ENCODE results near the gene PRICKLE4. TPM values are rescaled to one million over a fixed set of nuclear protein-coding genes. Genes with fewer than 3 reads are reported as not detected.

PRICKLE4 gene
- total and polyA plus RNA-seq, 2 donors (not counting 1 experiment from before 2014, with no cell fraction given): 0.60 TPM; not detected in 1

- Histone ChIP-seq H3K4me3 (ENCODE audit: control extremely low read depth in 1 of 5, extremely low read depth in 1 of 5, insufficient read depth in 1 of 5, low read depth in 2 of 5, low read length in 4 of 5) (no peak overlapping the region), H3K4me2 (replicated peaks; ENCODE audit: low read depth, low read length, poor library complexity, severe bottlenecking) (peak overlapping the region; percentile 90), H3K27ac (ENCODE audit: low read length in 2 of 2) (no peak overlapping the region), H4K20me1 (ENCODE audit: control insufficient read depth, insufficient read depth, low read length, poor library complexity, severe bottlenecking) (no peaks in the 10 kb centered on the region), H3K27me3 (replicated peaks in 1 of 4; ENCODE audit: control extremely low read depth in 1 of 4, control insufficient read depth in 3 of 4, insufficient read depth in 4 of 4, low read length in 3 of 4) (no peaks in the 10 kb centered on the region), H3K9ac (ENCODE audit: low read length) (peak overlapping the region; percentile 46), H3K36me3 (replicated peaks in 1 of 2; ENCODE audit: control extremely low read depth in 1 of 2, control insufficient read depth in 1 of 2, extremely low read depth in 1 of 2, insufficient read depth in 2 of 2, low read length in 1 of 2) (peaks cover 2 to 28% of the 10 kb centered on the region in 2 experiments), H3K79me2 (ENCODE audit: control insufficient read depth, insufficient read depth, low read length) (peaks cover 8% of the 10 kb centered on the region), H2AFZ (ENCODE audit: insufficient read depth, low read depth, low read length, poor library complexity, severe bottlenecking) (peak overlapping the region; percentile 52), H3K4me1 (ENCODE audit: control insufficient read depth in 2 of 2, insufficient read depth in 2 of 2, low read length in 2 of 2) (peaks cover 13 to 18% of the 10 kb centered on the region in 2 donors), H3K9me3 (ENCODE audit: control extremely low read depth in 1 of 3, control insufficient read depth in 2 of 3, insufficient read depth in 1 of 3, low read length in 2 of 3) (no peaks in the 10 kb centered on the region)
- H3K4me3 Mint-ChIP-seq: peak overlapping the region; percentile 90
- DNase-seq: no peak
- ChIA-PET CTCF (interaction anchor here (0.6 to 3.4 kb wide), 4 partner anchors 8 to 412 kb away, joined by 3 to 20 read pairs (median 6); partner anchors contain the start of gene TOMM6), POLR2A (no interaction called here)
- H3K9me3 Mint-ChIP-seq (ENCODE audit: insufficient read depth): no peaks in the 10 kb centered on the region
- no peak for TF ChIP-seq CTCF (IDR thresholded peaks at IDR 0.05)
- no peak for TF ChIP-seq EZH2 (IDR thresholded peaks at IDR 0.05; ENCODE audit: borderline replicate concordance, insufficient read depth, low read depth, low read length, poor library complexity, severe bottlenecking)
- no CpG with 5 or more reads among the region's 6 CpGs for WGBS (ENCODE audit: insufficient coverage)
- no peak for ATAC-seq (ENCODE audit: low read depth)
- intact Hi-C loops (cut with micrococcal nuclease): loop anchor here (1.0 kb wide), 1 partner anchor 8 kb away; the partner anchor contains the start of gene TOMM6
- H3K4me1 Mint-ChIP-seq: peaks cover 19% of the 10 kb centered on the region
- no peaks in the 10 kb centered on the region for H3K27me3 Mint-ChIP-seq
- H3K27ac Mint-ChIP-seq: no peak overlapping the region
Measured at GRCh38 chr6:41778895-41779294, 1.7 kb upstream of the PRICKLE4 start.

- Histone ChIP-seq H3K27ac (ENCODE audit: low read length in 2 of 2) (no peak overlapping the region), H3K4me1 (ENCODE audit: control insufficient read depth in 2 of 2, insufficient read depth in 2 of 2, low read length in 2 of 2) (peaks cover 14 to 21% of the 10 kb centered on the region in 2 donors), H2AFZ (ENCODE audit: insufficient read depth, low read depth, low read length, poor library complexity, severe bottlenecking) (peak overlapping the region; percentile 52), H4K20me1 (ENCODE audit: control insufficient read depth, insufficient read depth, low read length, poor library complexity, severe bottlenecking) (no peaks in the 10 kb centered on the region), H3K4me2 (replicated peaks; ENCODE audit: low read depth, low read length, poor library complexity, severe bottlenecking) (peak overlapping the region; percentile 90), H3K4me3 (ENCODE audit: control extremely low read depth in 1 of 5, extremely low read depth in 1 of 5, insufficient read depth in 1 of 5, low read depth in 2 of 5, low read length in 4 of 5) (peak overlapping the region; percentile 34 to 67 (median 49)), H3K27me3 (replicated peaks in 1 of 4; ENCODE audit: control extremely low read depth in 1 of 4, control insufficient read depth in 3 of 4, insufficient read depth in 4 of 4, low read length in 3 of 4) (no peaks in the 10 kb centered on the region), H3K9ac (ENCODE audit: low read length) (peak overlapping the region; percentile 46), H3K9me3 (ENCODE audit: control extremely low read depth in 1 of 3, control insufficient read depth in 2 of 3, insufficient read depth in 1 of 3, low read length in 2 of 3) (no peaks in the 10 kb centered on the region), H3K79me2 (ENCODE audit: control insufficient read depth, insufficient read depth, low read length) (peaks cover 8% of the 10 kb centered on the region), H3K36me3 (replicated peaks in 1 of 2; ENCODE audit: control extremely low read depth in 1 of 2, control insufficient read depth in 1 of 2, extremely low read depth in 1 of 2, insufficient read depth in 2 of 2, low read length in 1 of 2) (peaks cover 2 to 25% of the 10 kb centered on the region in 2 experiments)
- ChIA-PET POLR2A (interaction anchor here (0.5 to 1.0 kb wide), 3 partner anchors 117 to 793 kb away, joined by 3 read pairs; no protein-coding TSS in a partner anchor), CTCF (interaction anchor here (1.0 to 1.6 kb wide), 2 partner anchors 264 to 448 kb away, joined by 3 to 6 read pairs; no protein-coding TSS in a partner anchor)
- intact Hi-C loops (cut with micrococcal nuclease): loop anchor here (1.0 kb wide), 1 partner anchor 8 kb away; the partner anchor contains the start of gene TOMM6
- H3K27me3 Mint-ChIP-seq: no peaks in the 10 kb centered on the region
- TF ChIP-seq EZH2 (IDR thresholded peaks at IDR 0.05; ENCODE audit: borderline replicate concordance, insufficient read depth, low read depth, low read length, poor library complexity, severe bottlenecking): no peak
- TF ChIP-seq CTCF (IDR thresholded peaks at IDR 0.05): no peak
- peaks cover 22% of the 10 kb centered on the region for H3K4me1 Mint-ChIP-seq
- ATAC-seq (ENCODE audit: low read depth) (no peak), DNase-seq (no peak)
- peak overlapping the region; percentile 90 for H3K4me3 Mint-ChIP-seq
- H3K27ac Mint-ChIP-seq: no peak overlapping the region
- WGBS (ENCODE audit: insufficient coverage): 7% methylated on average over 16 of the region's 16 CpGs
- H3K9me3 Mint-ChIP-seq (ENCODE audit: insufficient read depth): no peaks in the 10 kb centered on the region
Measured at GRCh38 chr6:41779336-41779735, 1.2 kb upstream of the PRICKLE4 start.

All from B cell (primary cell).